H1 (cell line): ENCODE measurements around the gene SNHG17. TPM values are rescaled to one million over a fixed set of nuclear protein-coding genes. Genes with fewer than 3 reads are reported as not detected.

ENCODE experiments used
- CEBPB ChIP-seq: IDR thresholded peaks from 2 replicates; pipeline ENCODE4 v1.6.1; 2012; ENCODE audit warnings: low read depth, low read length
- EP300 ChIP-seq, 2 experiments: IDR thresholded peaks; 1 replicate in 1 of 2; 2 replicates in 1 of 2; pipeline ENCODE4 v1.6.1; 2011 to 2012; ENCODE audit warnings: low read depth in 2 of 2, low read length in 2 of 2, mild to moderate bottlenecking in 2 of 2, borderline replicate concordance in 1 of 2, inconsistent platforms in 1 of 2, moderate library complexity in 1 of 2
- HDAC2 ChIP-seq, 2 experiments: fragments of 300-600 bp in 1 of 2; sonication (generic) in 1 of 2; IDR thresholded peaks; 2 replicates each; pipeline ENCODE4 v1.6.1; 2011 to 2012; ENCODE audit warnings: low read depth in 2 of 2, low read length in 2 of 2, mild to moderate bottlenecking in 2 of 2, moderate library complexity in 2 of 2, borderline replicate concordance in 1 of 2, inconsistent platforms in 1 of 2
- KDM4A ChIP-seq: IDR thresholded peaks from one replicate; pipeline ENCODE4 v1.7.1; 2012; ENCODE audit warnings: low read depth, mild to moderate bottlenecking, moderate library complexity, low read length, inconsistent platforms; ENCODE audit not compliant: severe bottlenecking
- POLR2A ChIP-seq, 2 experiments: IDR thresholded peaks; 1 replicate in 1 of 2; 2 replicates in 1 of 2; pipeline ENCODE4 v1.6.1; 2011; ENCODE audit warnings: low read depth in 2 of 2, low read length in 2 of 2, mild to moderate bottlenecking in 2 of 2; ENCODE audit errors: control extremely low read depth in 1 of 2
- RBBP5 ChIP-seq: IDR thresholded peaks from 2 replicates; pipeline ENCODE4 v1.7.1; 2012; ENCODE audit warnings: low read depth, mild to moderate bottlenecking, inconsistent platforms, low read length, moderate library complexity, borderline replicate concordance
- RXRA ChIP-seq: IDR thresholded peaks from 2 replicates; pipeline ENCODE4 v1.6.1; 2011; ENCODE audit warnings: low read depth, mild to moderate bottlenecking, low read length, moderate library complexity; ENCODE audit not compliant: insufficient read depth
- SAP30 ChIP-seq: fragments of 300-600 bp; sonication (generic); IDR thresholded peaks from 2 replicates; pipeline ENCODE4 v1.7.1; 2012; ENCODE audit warnings: low read length, moderate library complexity, mild to moderate bottlenecking, inconsistent platforms; ENCODE audit not compliant: insufficient read depth, insufficient replicate concordance
- SUZ12 ChIP-seq: fragments of 200-600 bp; sonication (generic); IDR thresholded peaks from 2 replicates; pipeline ENCODE4 v1.6.1; 2012; ENCODE audit warnings: mild to moderate bottlenecking, inconsistent platforms, low read length, moderate library complexity, mixed read lengths
- ZNF274 ChIP-seq: IDR thresholded peaks from 2 replicates; pipeline ENCODE4 v1.7.0; 2012; ENCODE audit warnings: low read length, borderline replicate concordance; ENCODE audit errors: extremely low read depth
- polyA plus RNA-seq, 7 experiments: library from polyadenylated mRNA; depleted of rRNA in 3 of 7; stranded (reverse) in 5 of 7; unstranded in 2 of 7; fragments of >200 nt in 5 of 7; fragments of 200-250 nt in 2 of 7; gene quantifications; 1 replicate in 5 of 7; 2 replicates in 1 of 7; 4 replicates in 1 of 7; pipeline versions ENCODE4 v1.2.1 to v1.2.3, GENCODE V29; 2011 to 2013; ENCODE audit warnings: missing spikeins in 2 of 7, mixed read lengths in 2 of 7
- total RNA-seq: library from RNA; stranded (reverse); fragmentation: NEBNext Ultra II Directional; extraction: Animal tissue kit (Norgen Biotek cat#: 25700); gene quantifications from 2 replicates; pipeline ENCODE4 v1.2.1, GENCODE V29; 2021
- TF ChIP-seq, protein P1 (sequence below): IDR thresholded peaks from 2 replicates; pipeline ENCODE4 v1.6.1; 2012; ENCODE audit warnings: inconsistent platforms

The SNHG17 gene
- total and polyA plus RNA-seq, 2 of the 8 experiments (the other 6 are each of a cell fraction or from before 2014, with no cell fraction given), result 59.4 to 59.8 TPM

- peak; percentile 80 for TF ChIP-seq KDM4A
- no peak for TF ChIP-seq CEBPB
- no peak for TF ChIP-seq EP300 (IDR thresholded peaks at IDR 0.05; ENCODE audit: borderline replicate concordance in 1 of 2, low read depth in 2 of 2, low read length in 2 of 2)
- TF ChIP-seq, protein P1, sequence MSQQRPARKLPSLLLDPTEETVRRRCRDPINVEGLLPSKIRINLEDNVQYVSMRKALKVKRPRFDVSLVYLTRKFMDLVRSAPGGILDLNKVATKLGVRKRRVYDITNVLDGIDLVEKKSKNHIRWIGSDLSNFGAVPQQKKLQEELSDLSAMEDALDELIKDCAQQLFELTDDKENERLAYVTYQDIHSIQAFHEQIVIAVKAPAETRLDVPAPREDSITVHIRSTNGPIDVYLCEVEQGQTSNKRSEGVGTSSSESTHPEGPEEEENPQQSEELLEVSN, result peak; percentile 12; the same call in 1 of the 2 replicates
- peak in 1 of 2 experiments; percentile 57; a peak in 1 of 4 replicates for TF ChIP-seq HDAC2 (IDR thresholded peaks at IDR 0.05; ENCODE audit: borderline replicate concordance in 1 of 2, low read depth in 2 of 2, low read length in 2 of 2)
- TF ChIP-seq RXRA, result no peak
- TF ChIP-seq SUZ12, result no peak
- TF ChIP-seq RBBP5, result peak; percentile 76; the same call in 1 of the 2 replicates
- peak; percentile 59 to 89 for TF ChIP-seq POLR2A (IDR thresholded peaks at IDR 0.05; ENCODE audit: control extremely low read depth in 1 of 2, low read depth in 2 of 2, low read length in 2 of 2)
- no peak for TF ChIP-seq ZNF274
- TF ChIP-seq SAP30, result peak; percentile 49
Observed at GRCh38 chr20:38472513-38473366, 37.6 kb upstream of the SNHG17 start, which contains the start of gene RALGAPB (continued).
